GM18909 (cell line): ENCODE data around the gene PTGER1.
"Not testable (repeated sequence)": the region's sequence is repeated elsewhere in the genome, so short reads cannot be mapped to it uniquely, and the experiment has no call there.

Source experiments
- ATAC-seq: cut with Tn5 transposase; IDR thresholded peaks from one replicate; pipeline ENCODE4 v1.9.1; 2021; ENCODE audit warnings: mild to moderate bottlenecking; ENCODE audit not compliant: unreplicated experiment, poor library complexity

PTGER1 gene, protein sequence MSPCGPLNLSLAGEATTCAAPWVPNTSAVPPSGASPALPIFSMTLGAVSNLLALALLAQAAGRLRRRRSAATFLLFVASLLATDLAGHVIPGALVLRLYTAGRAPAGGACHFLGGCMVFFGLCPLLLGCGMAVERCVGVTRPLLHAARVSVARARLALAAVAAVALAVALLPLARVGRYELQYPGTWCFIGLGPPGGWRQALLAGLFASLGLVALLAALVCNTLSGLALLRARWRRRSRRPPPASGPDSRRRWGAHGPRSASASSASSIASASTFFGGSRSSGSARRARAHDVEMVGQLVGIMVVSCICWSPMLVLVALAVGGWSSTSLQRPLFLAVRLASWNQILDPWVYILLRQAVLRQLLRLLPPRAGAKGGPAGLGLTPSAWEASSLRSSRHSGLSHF

DNA sequence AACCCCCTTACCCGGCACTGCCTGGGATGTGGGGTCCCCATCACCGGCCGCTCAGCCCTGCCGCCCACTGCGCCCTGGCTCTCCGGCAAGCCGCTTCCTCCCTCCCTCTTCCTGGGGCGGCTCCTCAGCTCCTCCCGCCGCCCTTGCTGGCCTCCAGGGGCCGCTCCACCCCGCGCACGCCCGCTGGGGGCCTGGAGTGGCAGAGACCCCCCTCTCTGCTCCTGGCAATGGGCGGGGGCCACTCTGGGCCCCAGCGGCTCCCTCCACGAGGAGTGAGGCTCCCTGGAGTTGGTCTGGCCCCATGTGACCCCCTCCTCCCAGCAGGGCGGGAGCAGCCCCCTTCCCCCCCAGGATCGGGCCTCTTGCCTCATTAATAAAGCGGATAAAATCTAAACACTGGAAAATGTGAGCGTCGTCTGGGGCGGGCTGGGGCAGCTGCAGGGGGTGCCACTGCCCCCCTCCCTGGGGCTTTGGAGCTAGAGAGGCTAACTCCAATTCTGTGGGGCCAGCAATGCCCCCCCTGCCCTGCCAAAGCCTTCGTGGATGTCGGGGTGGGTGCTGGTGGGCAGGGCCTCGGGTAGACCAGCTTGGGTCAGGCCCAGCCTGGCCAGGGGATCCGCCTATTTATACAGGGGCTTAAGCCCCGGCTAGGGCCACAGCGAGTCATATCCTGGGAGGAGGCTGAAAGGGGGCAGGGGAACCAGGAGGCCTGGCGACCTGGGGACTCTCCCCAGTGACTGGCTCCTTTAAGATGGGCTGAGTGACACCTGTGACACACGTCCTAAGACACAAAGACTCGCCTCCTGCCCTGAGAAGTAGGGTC is at the start of gene PTGER1:
PTGER1 (minus strand) TSS at position 104 of the 823 bp plus-strand sequence. CDS start 1,034 bp downstream, outside the sequence.
- no peak for ATAC-seq

DNA sequence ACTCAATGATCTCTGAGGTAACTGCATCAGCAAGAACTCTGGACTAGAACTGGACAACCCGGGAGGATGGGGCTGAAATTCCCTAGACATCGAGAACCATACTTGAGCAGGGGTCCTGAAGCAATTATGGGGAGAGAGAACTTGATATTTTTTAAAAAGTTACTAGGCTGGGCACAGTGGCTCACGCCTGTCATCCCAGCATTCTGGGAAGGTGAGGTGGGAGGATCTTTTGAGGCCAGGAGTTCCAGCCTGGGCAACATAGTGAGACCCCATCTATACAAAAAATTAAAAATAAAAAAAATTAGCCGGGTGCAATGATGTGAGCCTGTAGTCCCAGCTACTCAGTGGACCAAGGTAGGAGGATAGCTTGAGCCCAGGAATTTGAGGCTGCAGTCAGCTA is 45.4 kb upstream of the PTGER1 start:
- no peak for ATAC-seq

DNA sequence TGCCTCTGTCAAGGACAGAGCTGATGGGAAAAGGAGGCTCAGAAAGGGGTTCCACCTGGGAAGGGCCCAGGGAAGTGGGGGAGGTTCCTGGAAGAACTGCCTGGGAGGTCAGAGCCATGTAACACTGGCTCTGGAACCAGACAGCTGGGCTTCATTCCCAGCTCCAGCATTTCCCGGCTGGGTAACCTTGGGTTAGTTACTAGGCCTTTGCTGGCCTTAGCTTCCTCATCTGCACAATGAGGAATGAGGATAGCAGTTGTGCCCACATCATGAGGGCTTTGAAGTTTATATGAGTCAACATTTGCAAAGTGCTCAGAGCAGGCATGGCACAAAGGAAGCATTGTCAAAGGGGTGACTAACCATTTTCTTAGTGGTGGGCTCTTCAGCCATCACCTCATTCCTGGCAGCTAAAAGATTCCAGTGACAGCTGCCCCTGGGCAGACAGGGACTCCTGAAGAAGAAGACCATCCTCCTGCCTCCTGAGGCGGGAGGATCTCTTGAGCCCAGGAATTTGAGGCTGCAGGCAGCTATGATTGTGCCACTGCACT is 44.8 kb upstream of the PTGER1 start:
- ATAC-seq: no peak

DNA sequence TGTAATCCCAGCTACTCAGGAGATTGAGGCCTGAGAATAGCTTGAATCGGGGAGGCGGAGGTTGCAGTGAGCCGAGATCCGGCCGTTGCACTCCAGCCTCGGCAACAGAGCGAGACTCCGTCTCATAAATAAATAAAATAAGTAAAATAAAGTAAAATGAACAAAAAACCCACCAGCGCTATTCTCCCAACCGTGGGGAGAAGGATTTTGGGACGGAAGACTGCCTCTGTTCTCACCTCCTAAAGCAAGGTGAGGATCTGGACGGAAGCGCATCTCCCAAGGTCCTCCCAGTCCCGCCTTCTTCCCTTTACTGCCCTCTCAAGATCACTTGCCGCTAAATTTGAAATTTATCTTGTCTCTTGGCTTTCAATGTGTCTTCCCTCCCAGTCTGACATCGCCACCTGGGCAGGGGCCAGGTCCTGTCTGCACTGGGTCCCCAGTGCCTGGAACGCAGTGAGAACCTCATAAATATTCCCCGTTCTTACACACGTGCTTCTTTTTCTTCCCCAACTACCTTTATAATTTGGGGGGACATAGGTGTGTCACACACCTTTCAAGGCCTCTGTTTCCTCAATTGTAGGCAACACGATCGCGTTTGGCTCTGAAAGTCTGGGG is 44.2 kb upstream of the PTGER1 start:
- no peak for ATAC-seq

DNA sequence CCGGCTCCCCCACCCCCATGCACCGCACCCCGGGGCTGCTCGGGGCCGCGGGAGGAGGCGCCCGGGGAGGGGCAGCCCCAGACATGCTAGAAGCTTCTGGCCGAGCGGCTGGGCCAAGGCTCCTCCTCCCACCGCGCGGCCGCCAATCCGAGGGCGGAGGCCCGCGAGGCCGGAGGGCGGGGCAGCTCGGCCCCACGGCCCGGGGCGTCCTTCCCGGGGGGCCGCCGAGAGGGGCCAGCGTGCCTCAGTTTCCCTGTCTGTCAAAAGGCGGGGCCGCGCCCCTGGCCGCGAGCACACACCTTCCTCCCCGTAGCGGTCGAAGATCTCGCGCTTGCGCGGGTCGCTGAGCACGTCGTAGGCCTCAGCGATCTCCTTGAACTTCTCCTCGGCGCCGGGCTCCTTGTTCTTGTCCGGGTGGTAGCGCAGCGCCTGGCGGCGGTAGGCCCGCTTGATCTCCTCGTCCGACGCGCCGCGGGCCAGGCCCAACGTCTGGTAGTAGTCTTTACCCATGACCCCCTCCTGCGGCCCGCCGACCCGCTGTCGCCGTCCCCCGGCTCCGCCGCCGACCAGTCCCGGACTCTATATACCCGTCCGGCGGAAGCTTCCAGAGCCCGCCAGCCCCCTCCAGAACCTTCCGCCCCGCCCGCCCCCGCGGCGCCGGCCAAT is 42.8 kb upstream of the PTGER1 start, which contains the start of gene DNAJB1:
DNAJB1 (minus strand) TSS at position 558 of the 666 bp plus-strand sequence; CDS start at position 510, 48 bp downstream.
- ATAC-seq: peak; percentile 75

DNA sequence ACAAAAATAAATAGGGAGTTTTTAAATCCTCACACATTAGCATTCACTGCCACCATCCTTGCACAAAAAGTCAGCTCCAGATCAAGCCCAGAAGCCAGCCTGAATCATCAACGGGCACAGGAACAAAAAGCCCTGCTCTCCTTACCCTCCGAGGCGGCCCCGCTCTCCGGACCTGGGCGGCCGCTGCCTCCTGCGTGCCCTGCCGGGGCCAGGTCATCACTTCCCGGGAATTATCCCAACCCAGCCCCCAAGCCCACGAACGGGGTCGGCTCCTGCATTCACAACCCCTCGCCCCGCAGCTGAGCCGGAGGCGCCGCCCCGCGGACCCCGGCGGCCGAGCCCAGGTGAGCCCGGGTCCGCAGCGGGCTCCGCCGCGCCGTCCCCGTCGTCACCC is 42.3 kb upstream of the PTGER1 start:
- ATAC-seq: peak; percentile 2

DNA sequence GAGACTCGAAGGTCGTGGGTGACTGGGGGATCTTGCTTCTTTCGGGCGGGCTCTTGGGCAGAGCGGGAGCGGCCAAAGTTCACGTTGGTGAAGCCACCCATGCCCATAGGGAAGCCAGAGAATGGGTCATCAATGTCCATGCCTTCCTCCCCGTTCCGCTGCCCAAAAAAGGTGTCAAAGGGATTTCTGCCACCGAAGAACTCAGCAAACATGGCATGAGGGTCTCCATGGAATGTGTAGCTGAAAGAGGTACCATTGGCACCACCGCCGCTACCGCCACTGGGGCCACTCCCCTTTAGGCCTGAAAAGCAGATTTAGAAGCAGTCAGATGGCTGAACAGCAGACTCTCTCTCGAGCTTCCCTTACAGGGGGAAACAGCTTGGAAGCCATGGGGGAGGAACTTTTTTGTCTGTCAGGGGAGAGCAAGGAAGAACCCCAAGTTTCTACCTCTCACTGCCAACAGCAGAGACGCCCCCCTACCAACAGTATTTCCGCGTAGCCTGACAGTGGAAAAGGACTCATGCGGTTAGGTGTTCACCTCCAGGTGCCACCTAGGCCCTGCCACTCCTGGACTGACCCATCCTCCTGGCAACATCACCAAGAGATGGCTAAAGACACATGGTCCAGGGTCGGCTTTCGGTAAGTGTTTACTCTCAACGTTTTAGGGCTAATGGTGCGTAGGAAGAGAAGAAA is 41.7 kb upstream of the PTGER1 start:
- no peak for ATAC-seq

DNA sequence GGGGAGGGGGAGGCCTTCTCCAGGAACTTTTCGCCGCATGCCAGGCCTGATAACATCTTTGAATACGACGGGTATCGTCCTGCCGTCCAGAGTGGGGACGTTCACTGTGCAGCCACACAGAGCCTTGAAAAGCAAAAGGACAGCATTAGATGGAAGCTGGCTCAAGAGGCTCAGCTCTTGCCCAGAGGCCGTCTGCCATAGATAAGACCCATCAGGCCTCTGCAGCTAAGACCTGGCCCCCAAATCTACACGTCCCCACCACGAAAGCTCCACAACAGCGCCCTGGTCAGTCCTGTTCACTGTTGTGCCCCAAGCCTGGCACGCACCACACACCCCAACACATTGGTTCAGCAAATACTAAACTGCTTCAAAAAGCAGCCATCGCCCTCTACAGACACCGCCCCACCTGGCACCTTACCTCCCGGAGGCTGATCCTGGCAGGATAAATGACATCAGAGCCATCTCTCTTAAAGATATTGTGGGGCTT is 40.9 kb upstream of the PTGER1 start:
- ATAC-seq: no peak

DNA sequence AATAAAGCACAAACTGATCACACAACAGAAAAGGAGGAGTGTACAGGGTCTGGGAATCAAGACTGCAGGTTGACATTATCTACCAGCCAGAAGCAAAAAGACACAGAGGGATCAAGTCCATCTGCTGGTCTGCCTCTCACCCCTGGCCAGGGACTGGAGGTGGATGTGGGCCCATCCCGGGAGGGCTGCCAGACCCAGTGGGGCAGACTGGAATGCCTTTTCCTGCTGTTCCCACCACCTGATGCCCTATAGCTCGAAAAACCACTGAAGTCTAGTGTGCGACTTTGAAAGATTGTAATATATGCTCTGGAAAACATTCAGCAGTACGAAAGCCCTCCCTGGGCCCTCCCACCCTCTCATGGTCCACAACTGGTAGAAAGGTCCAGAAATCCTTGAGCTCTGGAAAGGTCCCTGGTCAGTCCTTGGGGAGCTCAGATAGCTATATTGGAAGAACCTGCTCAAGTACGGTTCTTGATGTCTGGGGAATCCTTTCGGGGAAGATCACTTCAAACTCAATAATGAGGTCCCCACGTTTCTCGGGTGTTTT is 40.4 kb upstream of the PTGER1 start:
- no peak for ATAC-seq

DNA sequence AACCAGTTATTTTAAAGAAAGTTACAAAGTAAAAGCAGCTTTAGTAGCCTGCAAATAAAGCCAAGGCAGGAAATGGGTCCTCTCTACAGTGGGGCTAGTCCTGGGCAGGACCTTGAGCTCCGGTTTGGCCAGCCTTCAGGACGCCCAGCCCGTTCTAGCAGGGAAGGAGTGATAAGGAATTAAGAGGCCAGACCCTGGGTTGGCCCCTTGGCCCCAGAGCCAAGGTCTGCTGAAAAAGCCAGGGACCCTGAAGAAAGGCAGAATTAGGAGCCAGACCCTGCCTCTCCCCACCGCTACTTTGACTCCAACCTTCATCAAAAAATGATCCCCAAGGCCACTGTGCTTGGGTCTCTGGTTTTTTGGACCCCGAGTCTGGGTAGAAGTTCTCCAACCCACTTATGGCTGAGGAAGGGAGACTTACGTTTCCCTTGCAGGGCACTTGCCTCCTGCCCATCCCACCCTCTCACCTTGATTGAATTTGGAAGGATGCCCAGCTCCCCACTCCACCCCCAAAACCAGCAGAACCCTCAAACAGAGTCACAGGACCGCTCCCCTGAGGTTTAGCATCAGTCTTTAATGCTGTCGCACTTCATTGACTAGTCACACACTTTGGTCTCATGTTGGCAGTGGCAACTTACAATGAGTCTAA is 39.2 kb upstream of the PTGER1 start:
- ATAC-seq: no peak

DNA sequence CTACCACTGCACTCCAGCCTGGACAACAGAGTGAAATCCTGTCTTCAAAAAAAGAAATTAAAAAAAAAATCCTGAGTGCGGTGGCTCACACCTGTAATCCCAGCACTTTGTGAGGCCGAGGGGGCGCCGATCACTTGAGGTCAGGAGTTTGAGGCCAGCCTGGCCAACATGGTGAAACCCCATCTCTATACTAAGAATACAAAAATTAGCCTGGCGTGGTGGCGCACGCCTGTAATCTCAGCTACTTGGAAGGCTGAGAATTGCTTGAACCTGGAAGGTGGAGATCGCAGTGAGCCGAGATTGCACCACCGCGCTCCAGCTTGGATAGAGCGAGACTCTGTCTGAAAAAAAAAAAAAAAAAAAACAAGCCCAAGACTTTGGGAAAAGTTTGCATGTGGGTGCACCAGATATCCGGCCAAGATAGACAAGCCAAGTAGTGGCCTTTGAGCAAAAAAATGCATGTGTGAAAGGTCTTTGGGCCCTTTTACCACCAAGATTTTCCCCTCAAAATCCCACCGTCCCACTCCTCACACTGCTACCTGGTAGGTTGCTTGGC is 37.3 kb upstream of the PTGER1 start:
- no peak for ATAC-seq

DNA sequence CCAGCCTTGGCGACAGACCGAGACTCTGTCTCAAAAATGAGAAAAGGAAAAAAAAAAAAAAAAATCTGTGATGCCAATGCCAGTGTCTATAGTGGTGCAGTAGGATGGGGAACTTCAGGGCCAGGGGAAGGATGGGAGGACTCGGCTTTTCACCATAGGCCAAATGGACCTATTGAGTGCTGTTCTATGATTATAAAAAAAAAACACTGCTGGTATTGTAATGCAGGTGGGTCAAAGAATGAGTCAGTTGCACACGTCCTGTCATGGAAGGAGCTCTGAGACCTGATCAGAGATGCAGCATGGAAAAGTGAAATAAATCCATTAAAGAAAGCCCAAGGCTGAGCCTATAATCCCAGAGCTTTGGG is 36.1 kb upstream of the PTGER1 start:
- no peak for ATAC-seq

DNA sequence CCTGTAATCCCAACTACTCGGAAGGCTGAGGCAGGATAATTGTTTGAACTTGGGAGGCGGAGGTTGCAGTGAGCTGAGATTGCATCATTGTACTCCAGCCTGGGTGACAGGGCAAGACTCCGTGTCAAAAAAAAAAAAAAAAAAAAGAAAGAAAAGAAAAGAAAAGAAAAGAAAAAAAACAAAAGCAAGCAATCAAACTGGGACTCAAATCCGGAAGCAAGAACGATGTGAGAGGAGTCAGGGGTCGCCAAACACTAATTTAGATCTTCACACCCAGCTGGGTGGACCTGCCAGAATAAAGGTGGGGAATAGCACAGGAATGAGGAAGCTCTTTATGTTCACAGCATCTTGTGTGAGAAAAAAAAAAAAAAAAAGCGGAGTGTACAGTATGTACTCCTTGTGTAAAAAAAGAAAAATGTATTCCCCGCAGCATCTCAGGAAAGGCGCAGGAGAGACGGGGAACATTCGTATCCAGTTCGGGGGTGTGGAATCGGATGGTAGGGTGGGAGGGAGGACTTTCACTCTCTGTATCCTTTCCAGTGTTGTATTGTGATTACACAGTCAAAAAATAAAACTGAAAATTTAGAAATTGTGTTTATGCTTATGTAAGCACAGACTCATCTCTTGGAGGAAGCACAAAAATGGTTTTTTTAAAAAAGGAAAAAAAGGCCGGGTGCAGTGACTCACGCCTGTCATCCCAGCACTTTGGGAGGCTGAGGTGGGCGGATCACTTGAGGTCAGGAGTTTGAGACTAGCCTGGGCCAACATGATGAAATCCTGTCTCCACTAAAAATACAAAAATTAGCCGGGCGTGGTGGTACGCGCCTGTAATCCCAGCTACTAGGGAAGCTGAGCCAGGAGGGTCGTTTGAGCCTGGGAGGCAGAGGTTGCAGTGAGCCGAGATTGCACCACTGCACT is 35.4 kb upstream of the PTGER1 start:
- ATAC-seq: no peak

DNA sequence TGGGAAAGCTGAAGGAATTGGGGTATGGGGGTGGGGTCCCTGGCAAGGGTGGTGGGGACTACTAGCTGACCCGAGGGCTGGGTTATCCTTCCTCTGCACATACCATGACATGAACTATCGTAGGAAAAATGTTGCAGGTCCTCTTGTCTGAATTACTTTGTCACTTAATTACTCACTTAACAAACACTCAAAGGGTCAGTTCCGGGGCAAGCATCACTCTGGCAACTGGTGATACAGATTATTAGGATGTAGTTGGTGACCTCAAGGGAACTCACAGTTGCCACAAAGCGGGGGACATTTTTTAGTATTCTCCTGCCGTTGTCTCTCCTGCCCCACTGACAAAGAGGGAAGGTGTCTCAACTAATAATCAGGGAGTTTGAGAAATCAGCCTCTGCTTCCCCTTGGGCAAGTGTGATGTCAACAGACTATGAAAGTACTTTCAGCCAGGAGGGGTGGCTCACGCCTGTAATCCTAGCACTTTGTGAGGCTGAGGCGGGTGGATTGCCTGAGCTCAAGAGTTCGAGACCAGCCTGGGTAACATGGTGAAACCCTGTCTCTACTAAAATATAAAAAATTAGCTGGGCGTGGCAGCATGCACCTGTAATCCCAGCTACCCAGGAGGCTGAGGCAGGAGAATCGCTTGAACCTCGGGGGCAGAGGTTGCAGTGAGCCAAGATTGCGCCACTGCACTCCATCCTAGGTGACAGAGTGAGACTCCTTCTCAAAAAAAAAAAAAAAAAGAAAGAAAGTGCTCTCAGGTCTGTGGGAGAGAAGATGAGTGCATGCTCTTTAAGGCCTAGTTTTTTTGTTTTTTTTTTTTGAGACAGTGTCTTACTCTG is 32.8 kb upstream of the PTGER1 start:
- ATAC-seq: no peak

DNA sequence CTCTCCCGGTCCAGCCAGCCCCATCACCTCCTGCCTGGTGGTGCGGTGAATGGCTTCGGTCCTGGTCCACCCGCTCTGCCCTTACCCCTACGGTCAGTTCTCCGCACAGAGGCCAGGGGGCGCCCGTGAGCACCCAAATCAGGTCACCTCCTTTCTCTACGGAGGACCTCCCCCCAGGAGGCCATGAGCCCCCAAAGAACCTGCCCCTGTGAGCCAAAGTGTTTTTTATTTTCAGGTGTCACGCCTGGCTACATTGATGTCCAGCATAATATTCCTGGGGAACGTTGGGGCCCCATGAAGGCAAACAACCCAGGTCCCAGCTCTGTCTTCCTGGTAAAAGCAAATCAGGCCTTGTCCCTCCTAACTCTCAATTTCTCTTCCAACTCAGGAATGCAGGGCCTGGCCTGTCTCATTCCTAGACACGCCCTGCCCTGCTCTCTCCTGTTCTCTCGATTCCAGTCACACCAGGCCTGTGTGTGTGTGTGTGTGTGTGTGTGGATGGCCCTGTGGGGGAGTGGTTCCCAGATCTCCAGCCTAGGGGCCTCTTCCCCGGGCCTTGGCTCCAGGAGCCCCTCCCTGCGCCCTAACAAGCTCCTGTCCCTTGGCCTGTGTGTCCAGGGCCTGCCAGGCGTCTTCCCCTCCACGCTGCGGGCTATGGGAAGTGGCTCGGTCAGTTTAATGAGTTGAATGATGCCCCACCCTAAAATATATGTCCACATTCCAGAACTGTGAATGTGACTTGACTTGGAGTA is 30.5 kb upstream of the PTGER1 start:
- no peak for ATAC-seq

DNA sequence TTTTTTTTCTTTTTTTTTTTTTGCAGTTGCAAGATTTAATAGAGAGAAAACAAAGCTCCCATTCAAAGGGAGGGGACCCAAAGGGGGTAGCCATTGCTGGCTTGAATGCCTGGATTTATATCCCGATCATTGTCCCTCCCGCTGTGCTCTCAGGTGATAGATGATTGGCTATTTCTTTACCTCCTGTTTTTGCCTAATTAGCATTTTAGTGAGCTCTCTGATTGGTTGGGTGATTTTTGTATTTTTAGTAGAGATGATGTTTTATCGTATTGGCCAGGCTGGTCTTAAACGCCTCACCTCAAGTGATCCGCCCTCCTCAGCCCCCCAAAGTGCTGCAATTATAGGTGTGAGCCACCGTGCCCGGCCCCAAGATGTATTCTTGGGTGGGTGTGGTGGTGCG is 29.4 kb upstream of the PTGER1 start:
- ATAC-seq: not testable (repeated sequence)
